ENCODE measurements around the gene TAS1R1. TPM values are rescaled to one million over a fixed set of nuclear protein-coding genes. Genes with fewer than 3 reads are reported as not detected.
A peak's percentile ranks its signal among the peaks of the same experiment; 100 is the strongest.

Gene TAS1R1
- total and polyA plus RNA-seq, 9 of the 15 experiments (the other 6 are each of a cell fraction or from before 2014, with no cell fraction given), result 0.06 TPM; not detected in 8

DNA sequence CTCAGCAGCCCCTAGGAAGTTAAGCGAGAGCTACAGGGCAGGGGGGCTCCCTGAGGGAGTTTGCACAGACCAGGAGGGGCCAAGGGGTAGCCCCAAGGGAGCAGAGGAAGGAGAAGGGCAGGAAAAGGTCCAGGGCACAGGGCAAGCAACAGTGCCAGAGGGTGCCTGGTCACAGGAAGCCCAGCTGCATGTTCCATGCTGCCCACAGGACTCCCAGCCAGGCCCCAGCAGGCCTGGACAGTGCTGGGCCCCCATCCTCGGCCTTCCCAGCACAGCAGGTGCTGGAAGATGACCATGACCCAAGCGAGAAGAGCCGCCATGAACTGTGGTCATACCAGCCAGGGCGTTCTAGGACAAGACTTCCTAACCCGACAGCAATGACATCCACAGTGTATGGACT is 36.5 kb downstream of the TAS1R1 start (continued):
- no peak for TF ChIP-seq NFE2 (IDR thresholded peaks at IDR 0.05; ENCODE audit: low read depth)

- no peak overlapping the region for H3K4me2 ChIP-seq (ENCODE audit: insufficient read depth, low read length)
- CTCF ChIA-PET (ENCODE audit: low intra/inter-chr PET ratio), result no interaction called here
- peak; percentile 10 for TF ChIP-seq RBM22 (IDR thresholded peaks at IDR 0.05; ENCODE audit: low read depth, low read length, poor library complexity, severe bottlenecking)
- TF ChIP-seq ZNF561 (CRISPR knock-in tag; conservative IDR thresholded peaks at IDR 0.05), result no peak
- TF ChIP-seq POLR2A (conservative IDR thresholded peaks at IDR 0.05), result 0 out of 2 replicates have a peak, but pooled peaks have one; percentile 38
Measured at GRCh38 chr1:6592441-6592840, 37.3 kb downstream of the TAS1R1 start.

More at GRCh38 chr1:6592441-6592840, 37.3 kb downstream of the TAS1R1 start:
- Histone ChIP-seq H3K9me1 (ENCODE audit: control insufficient read depth, insufficient read depth, low read length) (peaks cover 10% of the 10 kb centered on the region), H3K4me3 (no peak overlapping the region), H3K9me3 (replicated peaks; ENCODE audit: control insufficient read depth, insufficient read depth, low read depth, low read length) (no peaks in the 10 kb centered on the region), H3K4me1 (replicated peaks in 1 of 2; ENCODE audit: control insufficient read depth in 2 of 2, insufficient read depth in 2 of 2, low read length in 2 of 2) (peaks cover 2 to 38% of the 10 kb centered on the region in 2 experiments; a peak in 3 of 5 replicates), H3K27ac (ENCODE audit: extremely low read depth, low read depth, low read length) (no peak overlapping the region), H3K27me3 (ENCODE audit: control insufficient read depth in 2 of 2, insufficient read depth in 2 of 2, low read length in 2 of 2) (no peaks in the 10 kb centered on the region), H4K20me1 (replicated peaks; ENCODE audit: control insufficient read depth, insufficient read depth, low read length) (peaks cover 31% of the 10 kb centered on the region), H3K9ac (ENCODE audit: insufficient read depth in 1 of 2, low read depth in 2 of 2, low read length in 2 of 2) (no peak overlapping the region), H2AFZ (ENCODE audit: low read depth, low read length) (no peak overlapping the region), H3K79me2 (ENCODE audit: control insufficient read depth, insufficient read depth, low read length) (peaks cover 28% of the 10 kb centered on the region), H3K36me3 (ENCODE audit: control insufficient read depth, insufficient read depth, low read length) (peaks cover 100% of the 10 kb centered on the region)
- ATAC-seq, result peak; percentile 3; the same call in 1 of the 3 replicates
- BruUV-seq (replicated peaks), result no TSS peak
- no peak for DNase-seq (ENCODE audit: extremely low read depth in 1 of 4, low spot score in 3 of 4)
- POLR2A ChIA-PET, result interaction anchor here (0.6 to 4.2 kb wide), 9 partner anchors 10 to 49 kb away, joined by 3 to 59 read pairs (median 4); partner anchors contain the start of genes KLHL21, NOL9 and ZBTB48
- 77% methylated on average over 5 of the region's 5 CpGs for WGBS (ENCODE audit: insufficient coverage, low coverage, missing lambda C conversion rate)
- intact Hi-C loops (cut with micrococcal nuclease), result no loop called here
- in situ Hi-C loops (cut with MboI), result no loop called here
- FAIRE-seq, result no peak
